Measurements from ENCODE around the gene AHNAK2.

The AHNAK2 gene

DNA sequence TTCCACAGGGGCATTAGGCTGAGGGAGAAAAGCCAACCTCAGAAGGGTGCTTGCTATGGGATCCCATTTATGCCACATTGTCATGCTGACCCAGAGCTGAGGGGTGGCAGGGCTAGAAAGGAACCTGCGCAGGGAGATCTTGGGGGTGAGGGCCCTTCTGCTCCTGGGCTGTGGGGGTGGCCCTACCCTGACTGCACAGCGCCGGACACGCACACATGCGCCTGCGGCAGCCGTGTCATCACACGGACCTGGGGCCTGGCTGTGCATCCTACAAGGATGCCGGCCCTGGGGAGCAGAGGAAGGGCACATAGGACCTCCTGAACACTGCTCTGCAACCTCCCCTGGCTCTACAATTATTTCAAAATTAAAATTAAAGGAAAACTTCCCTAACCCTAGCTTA is 35.9 kb upstream of the AHNAK2 start:
- H3K4me1 ChIP-seq: peaks cover 0 to 31% (median 22%) of the 10 kb centered on the region in 4 donors
- peaks cover 0 to 27% (median 15%) of the 10 kb centered on the region in 3 donors for H3K36me3 ChIP-seq
- peak in 1 of 2 donors; percentile 37 for DNase-seq
- H3K4me3 ChIP-seq: no peak overlapping the region
- no peak overlapping the region for H3K27ac ChIP-seq
- intact Hi-C loops (cut with DNase I; ENCODE audit: low total_unique reads): no loop called here
- H3K9me3 ChIP-seq: no peaks in the 10 kb centered on the region
- TF ChIP-seq, protein P1, sequence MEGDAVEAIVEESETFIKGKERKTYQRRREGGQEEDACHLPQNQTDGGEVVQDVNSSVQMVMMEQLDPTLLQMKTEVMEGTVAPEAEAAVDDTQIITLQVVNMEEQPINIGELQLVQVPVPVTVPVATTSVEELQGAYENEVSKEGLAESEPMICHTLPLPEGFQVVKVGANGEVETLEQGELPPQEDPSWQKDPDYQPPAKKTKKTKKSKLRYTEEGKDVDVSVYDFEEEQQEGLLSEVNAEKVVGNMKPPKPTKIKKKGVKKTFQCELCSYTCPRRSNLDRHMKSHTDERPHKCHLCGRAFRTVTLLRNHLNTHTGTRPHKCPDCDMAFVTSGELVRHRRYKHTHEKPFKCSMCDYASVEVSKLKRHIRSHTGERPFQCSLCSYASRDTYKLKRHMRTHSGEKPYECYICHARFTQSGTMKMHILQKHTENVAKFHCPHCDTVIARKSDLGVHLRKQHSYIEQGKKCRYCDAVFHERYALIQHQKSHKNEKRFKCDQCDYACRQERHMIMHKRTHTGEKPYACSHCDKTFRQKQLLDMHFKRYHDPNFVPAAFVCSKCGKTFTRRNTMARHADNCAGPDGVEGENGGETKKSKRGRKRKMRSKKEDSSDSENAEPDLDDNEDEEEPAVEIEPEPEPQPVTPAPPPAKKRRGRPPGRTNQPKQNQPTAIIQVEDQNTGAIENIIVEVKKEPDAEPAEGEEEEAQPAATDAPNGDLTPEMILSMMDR (IDR thresholded peaks at IDR 0.05): no peak
- H3K27me3 ChIP-seq: no peaks in the 10 kb centered on the region

DNA sequence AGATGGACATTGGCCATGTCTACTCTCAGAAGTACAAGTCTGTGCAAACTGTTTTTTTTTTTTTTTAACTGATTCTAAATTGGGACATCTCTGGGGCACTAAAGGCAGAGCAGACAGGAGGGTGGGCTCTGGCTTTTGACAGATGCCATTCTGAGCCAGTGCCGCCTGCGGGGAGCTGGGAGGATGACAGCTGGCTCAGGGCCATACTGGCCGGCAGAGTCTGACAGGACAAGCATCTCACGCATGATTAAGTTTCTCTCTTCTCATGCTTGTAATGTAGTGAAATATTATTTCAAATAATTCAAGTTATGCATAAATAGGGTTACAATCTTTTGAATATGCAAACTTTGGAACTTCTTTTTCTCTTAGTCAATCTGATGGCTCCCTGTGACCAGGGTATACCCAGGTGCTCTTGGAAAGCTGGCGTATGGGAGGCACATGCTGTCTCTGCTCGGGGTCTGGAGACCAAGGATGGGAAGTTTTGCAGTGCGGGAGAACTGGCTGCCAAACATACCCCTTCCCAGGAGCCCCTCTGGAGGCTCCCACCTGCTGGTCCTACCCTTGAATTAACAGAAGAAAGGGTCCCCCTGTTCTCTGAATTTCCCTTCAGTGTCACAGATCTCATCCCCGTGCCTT is 35.1 kb upstream of the AHNAK2 start:
- Histone ChIP-seq H3K27ac (no peak overlapping the region), H3K4me1 (peaks cover 0 to 24% (median 20%) of the 10 kb centered on the region in 4 donors), H3K27me3 (no peaks in the 10 kb centered on the region), H3K36me3 (peaks cover 0 to 33% (median 20%) of the 10 kb centered on the region in 3 donors), H3K9me3 (no peaks in the 10 kb centered on the region), H3K4me3 (no peak overlapping the region)
- DNase-seq: peak in 1 of 2 donors; percentile 62
- intact Hi-C loops (cut with DNase I; ENCODE audit: low total_unique reads): no loop called here
- TF ChIP-seq, protein P1 (IDR thresholded peaks at IDR 0.05): peak in 1 of 2 experiments; percentile 22

DNA sequence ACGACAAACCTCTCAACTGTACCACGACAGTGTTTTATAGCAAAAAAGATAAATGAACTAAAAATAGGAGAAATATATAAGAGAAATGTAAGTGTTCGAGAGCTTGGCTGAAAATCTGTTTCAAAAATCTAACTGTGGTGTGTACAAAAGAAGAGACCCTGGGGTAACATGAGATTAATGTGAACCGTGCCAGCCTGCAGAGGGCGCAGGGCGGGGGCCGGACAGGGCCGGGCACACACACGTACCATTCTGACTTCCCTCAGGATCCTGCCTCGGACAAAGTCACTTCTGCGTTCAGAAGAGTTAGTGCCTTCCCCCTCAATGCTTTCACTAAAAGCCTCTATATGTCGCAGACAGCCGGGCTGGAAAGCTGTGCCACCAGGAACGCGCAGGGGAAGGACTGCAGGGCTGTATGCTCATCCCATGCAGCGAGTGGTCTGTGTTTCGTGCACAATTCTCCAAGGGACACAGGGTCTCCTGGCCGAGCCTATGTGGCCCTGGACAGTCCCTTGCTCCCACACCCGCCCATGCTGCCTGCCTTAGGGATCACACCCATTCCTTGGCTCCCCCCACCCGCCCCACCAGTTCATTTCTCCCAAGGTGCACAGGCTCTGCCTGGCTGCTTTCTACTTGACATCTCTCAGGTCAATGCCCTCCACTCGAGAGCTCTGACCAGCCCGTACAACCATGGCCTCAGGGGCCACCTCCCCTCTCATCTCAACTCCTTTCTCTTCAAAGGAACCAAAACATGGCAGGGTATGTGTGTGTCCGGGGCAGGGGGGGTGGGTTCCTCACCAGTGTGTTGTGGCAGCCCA is 34.2 kb upstream of the AHNAK2 start:
- Histone ChIP-seq H3K36me3 (peaks cover 0 to 42% (median 26%) of the 10 kb centered on the region in 3 donors), H3K9me3 (no peaks in the 10 kb centered on the region), H3K27me3 (no peaks in the 10 kb centered on the region), H3K4me3 (peak overlapping the region in 1 of 2 donors; percentile 18), H3K4me1 (peaks cover 0 to 24% (median 20%) of the 10 kb centered on the region in 4 donors), H3K27ac (peak overlapping the region in 1 of 2 donors; percentile 10)
- TF ChIP-seq, protein P1 (IDR thresholded peaks at IDR 0.05): peak; percentile 33 to 54
- DNase-seq: no peak
- intact Hi-C loops (cut with DNase I; ENCODE audit: low total_unique reads): no loop called here

DNA sequence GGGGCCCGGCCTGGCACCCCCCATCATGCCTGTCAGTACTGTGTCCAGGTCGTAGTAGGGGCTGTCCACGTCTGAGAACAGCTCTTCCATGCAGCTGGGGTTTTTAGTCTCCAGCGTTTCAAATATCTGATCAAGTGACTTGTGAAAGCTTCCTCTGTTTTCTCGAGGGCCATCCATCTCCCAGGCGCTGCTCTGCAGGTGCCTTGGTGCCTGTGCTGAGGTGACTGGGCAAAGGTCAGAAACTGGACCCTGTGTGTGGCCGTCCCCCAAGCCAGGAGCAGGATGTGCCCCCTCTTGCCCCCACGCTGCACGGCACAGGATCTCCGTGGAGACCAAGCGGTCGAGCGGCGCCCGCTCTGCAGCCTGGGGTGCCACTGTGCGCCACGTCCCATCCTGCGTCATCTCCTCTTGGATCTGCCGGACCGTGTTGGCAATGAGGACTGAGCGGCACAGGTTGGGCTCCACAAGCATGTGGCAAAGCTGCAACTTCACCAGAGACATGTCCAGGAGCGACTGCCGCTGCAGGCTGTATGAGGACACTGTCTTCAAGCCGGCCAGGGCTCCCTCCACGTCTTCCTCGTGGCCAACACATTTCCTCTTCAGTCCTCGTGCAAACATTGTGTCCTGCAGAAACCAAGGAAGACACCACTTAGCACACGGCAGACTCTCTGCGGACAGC is 33.3 kb upstream of the AHNAK2 start:
- no peak overlapping the region for H3K4me3 ChIP-seq
- TF ChIP-seq, protein P1 (IDR thresholded peaks at IDR 0.05): no peak
- no peaks in the 10 kb centered on the region for H3K9me3 ChIP-seq
- H3K27ac ChIP-seq: no peak overlapping the region
- peaks cover 0 to 52% (median 26%) of the 10 kb centered on the region in 3 donors for H3K36me3 ChIP-seq
- no peak for DNase-seq
- peaks cover 0 to 20% (median 19%) of the 10 kb centered on the region in 4 donors for H3K4me1 ChIP-seq
- intact Hi-C loops (cut with DNase I; ENCODE audit: low total_unique reads): no loop called here
- H3K27me3 ChIP-seq: no peaks in the 10 kb centered on the region

DNA sequence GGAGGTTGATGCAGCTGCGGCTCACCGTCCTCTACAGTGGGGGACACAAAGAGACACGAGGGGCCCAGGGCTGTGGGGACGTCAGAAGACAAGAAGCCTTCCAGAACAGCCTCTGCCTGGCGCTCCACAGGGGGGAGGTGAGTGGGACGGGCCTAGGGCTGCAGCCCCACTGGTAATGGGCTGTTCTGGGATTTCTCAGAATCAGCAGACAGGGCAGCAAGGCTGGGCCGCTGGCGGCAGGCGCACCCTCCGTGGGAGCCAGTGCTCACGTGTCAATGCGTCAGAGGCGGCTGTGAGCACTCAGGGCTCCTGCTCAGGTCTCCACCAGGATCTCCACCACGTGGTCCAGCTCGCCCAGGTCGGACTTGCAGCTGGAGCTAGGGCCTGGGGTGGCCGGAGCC is 32.7 kb upstream of the AHNAK2 start:
- intact Hi-C loops (cut with DNase I; ENCODE audit: low total_unique reads): no loop called here
- no peak overlapping the region for H3K4me3 ChIP-seq
- TF ChIP-seq, protein P1 (IDR thresholded peaks at IDR 0.05): no peak
- no peaks in the 10 kb centered on the region for H3K9me3 ChIP-seq
- no peaks in the 10 kb centered on the region for H3K27me3 ChIP-seq
- no peak for DNase-seq
- peaks cover 0 to 20% (median 18%) of the 10 kb centered on the region in 4 donors for H3K4me1 ChIP-seq
- no peak overlapping the region for H3K27ac ChIP-seq
- peaks cover 0 to 57% (median 26%) of the 10 kb centered on the region in 3 donors for H3K36me3 ChIP-seq
